ENCODE results near the gene SLC39A3. TPM values are rescaled to one million over a fixed set of nuclear protein-coding genes. Genes with fewer than 3 reads are reported as not detected.
A peak's percentile ranks its signal among the peaks of the same experiment; 100 is the strongest.

The SLC39A3 gene
- total RNA-seq, 1 donor from 2014 or later, result 20.2 TPM

- ATAC-seq (ENCODE audit: poor library complexity) (peak; percentile 80), DNase-seq (peak; percentile 76)
- intact Hi-C loops (cut with DNase I), result no loop called here
Measured at GRCh38 chr19:2770055-2771013, 30.5 kb upstream of the SLC39A3 start.

DNA sequence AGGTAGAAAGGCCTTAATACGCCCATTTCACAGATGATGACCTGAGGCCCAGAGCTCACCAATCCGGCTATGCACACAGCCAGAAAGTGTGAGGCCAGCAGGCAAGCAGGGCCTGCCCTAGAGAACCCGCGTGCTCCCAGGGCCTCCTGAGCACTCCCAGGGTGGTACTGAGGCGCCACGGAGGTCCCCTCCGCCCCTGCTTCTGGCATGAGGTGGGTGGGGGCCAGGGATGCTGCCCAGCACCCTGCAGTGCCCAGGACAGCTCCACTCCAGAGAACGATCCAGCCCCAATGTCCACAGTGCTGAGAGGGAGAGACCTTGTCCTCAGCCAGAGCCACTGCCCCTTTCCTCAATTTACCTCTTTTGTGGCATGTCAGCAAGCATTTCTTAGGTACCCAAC, 29.4 kb upstream of the SLC39A3 start:
- DNase-seq (no peak), ATAC-seq (ENCODE audit: poor library complexity) (no peak)
- intact Hi-C loops (cut with DNase I), result no loop called here

- DNase-seq, result no peak
- ATAC-seq (ENCODE audit: poor library complexity), result no peak
- intact Hi-C loops (cut with DNase I), result no loop called here
Measured at GRCh38 chr19:2768365-2769132, 28.7 kb upstream of the SLC39A3 start.

DNA sequence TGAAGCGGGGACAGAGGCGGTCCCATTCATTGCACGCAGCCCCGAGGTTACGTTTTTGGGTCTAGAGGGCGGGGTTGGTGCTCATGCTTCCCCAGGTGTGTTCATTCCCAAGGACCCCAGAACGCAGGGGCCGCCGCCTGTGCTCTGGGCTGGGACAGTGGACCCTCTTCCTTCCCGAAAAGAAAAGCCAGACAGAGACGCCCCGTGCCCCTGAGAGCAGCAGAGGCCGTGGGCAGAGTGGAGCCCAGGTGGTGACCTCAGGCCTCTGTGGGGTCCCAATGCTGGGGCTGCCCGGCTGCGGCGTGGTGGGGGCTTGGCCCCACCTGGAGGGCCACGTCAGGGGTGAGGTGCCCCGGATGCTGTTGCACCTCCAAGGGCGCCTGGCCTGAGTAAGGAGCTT, 27.9 kb upstream of the SLC39A3 start:
- peak; percentile 22 for DNase-seq
- ATAC-seq (ENCODE audit: poor library complexity), result no peak
- intact Hi-C loops (cut with DNase I), result no loop called here

GRCh38 chr19:2766594-2767372, 27.0 kb upstream of the SLC39A3 start:
- ATAC-seq (ENCODE audit: poor library complexity) (no peak), DNase-seq (no peak)

DNA sequence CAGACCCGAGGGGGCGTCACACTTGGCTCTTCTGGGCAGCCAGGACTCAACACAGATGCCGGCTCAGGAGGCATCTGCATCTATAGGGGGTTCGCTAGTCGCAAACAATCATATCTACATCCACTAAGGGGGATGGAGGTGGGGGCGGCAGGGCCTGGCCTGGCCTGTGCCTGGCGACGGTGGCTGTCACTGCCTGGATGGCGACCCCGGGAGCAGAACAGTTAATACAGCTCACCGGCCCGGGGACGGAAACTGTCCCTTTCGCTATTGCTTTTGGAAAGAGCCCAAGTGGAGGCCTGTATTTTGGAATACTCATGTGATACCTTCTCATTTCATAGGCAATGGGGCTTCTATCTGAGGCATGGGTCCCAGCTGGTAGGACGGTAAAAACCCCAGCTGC, 25.6 kb upstream of the SLC39A3 start:
- no peak for ATAC-seq (ENCODE audit: poor library complexity)
- intact Hi-C loops (cut with DNase I), result no loop called here

More at GRCh38 chr19:2766594-2767372, 27.0 kb upstream of the SLC39A3 start:
- intact Hi-C loops (cut with DNase I), result no loop called here

GRCh38 chr19:2764945-2765344, 25.1 kb upstream of the SLC39A3 start:
- DNase-seq (no peak), ATAC-seq (ENCODE audit: poor library complexity) (no peak)
- intact Hi-C loops (cut with DNase I), result no loop called here

More for the DNA sequence above, 25.6 kb upstream of the SLC39A3 start:
- no peak for DNase-seq

GRCh38 chr19:2763687-2764086, 23.9 kb upstream of the SLC39A3 start:
- no peak for ATAC-seq (ENCODE audit: poor library complexity)
- DNase-seq, result no peak
- intact Hi-C loops (cut with DNase I), result no loop called here

GRCh38 chr19:2762783-2763496, 23.1 kb upstream of the SLC39A3 start:
- DNase-seq (no peak), ATAC-seq (ENCODE audit: poor library complexity) (no peak)
- intact Hi-C loops (cut with DNase I), result no loop called here

- no peak for DNase-seq
- intact Hi-C loops (cut with DNase I), result no loop called here
- no peak for ATAC-seq (ENCODE audit: poor library complexity)
Measured at GRCh38 chr19:2761876-2762782, 22.3 kb upstream of the SLC39A3 start.

DNA sequence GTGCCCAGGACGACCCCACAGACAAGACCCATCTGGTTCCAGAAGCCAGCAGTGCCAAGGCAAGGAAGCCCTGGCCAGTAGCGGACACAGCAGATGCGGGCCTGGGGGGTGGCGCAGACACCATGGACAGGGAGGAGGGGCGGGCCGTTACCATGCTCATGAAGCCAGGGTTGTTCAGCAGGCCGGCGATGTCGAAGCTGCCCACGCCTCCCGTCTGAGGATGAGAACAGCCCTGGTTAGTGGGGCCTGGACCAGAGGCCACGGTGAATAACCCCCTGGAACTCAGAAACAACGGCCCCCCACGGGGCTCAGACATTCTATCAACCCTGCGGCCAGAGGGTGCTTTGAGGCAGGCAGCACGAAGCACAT, 21.5 kb upstream of the SLC39A3 start:
- intact Hi-C loops (cut with DNase I), result no loop called here
- no peak for ATAC-seq (ENCODE audit: poor library complexity)
- no peak for DNase-seq

GRCh38 chr19:2759965-2760364, 20.1 kb upstream of the SLC39A3 start:
- intact Hi-C loops (cut with DNase I), result no loop called here
- ATAC-seq (ENCODE audit: poor library complexity) (no peak), DNase-seq (no peak)

DNA sequence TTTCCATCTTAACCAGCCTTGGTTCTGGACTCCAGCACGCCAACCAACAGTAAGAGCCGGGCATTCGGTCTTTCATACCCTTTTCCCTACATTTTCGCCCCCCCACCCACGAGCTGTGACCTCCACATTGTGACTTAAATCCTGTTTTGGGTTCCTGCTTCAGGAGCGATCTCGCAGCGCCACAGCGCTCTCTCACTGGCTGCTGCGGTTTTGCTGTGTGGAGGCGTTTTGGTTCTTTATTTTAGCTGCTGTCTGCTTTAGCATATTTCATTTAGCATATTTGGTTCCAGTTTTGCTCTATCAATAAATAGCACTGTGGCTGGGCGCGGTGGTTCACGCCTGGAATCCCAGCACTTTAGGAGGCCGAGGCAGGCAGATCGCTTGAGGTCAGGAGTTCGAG, 19.5 kb upstream of the SLC39A3 start:
- DNase-seq (no peak), ATAC-seq (ENCODE audit: poor library complexity) (no peak)
- intact Hi-C loops (cut with DNase I), result no loop called here

DNA sequence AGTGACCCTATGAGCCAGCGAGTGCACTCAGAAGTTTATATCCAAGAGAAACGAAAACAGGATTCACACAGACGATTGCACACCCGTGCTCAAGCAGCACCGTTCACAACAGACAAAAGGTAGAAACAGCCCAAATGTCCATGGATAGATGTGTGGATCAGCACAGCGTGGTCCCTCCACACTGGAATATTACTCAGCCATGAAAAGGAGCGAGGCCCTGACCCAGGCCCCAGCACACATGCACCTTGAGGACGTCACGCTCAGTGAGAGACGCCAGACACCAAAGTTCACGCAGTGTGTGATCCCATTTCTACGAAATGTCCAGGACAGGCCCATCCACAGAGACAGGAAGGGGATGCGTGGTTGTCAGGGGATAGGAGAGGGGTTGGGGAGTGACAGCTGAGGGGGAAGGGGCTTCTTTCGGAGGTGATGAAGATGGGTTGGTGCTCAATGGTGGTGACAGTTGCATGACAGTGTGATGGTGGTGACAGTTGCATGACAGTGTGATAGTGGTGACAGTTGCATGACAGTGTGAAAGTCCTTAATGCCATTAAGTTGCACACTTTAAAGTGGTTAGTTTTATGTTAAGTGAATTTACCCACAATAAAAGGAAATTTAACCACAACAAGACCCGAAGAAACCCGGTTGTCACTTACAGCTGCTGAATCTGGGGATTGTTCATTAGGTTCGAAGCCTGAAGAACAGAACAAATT, 18.9 kb upstream of the SLC39A3 start:
- ATAC-seq (ENCODE audit: poor library complexity), result no peak
- intact Hi-C loops (cut with DNase I), result no loop called here
- no peak for DNase-seq

- intact Hi-C loops (cut with DNase I), result no loop called here
- ATAC-seq (ENCODE audit: poor library complexity) (no peak), DNase-seq (no peak)
Measured at GRCh38 chr19:2756921-2757881, 17.4 kb upstream of the SLC39A3 start.

GRCh38 chr19:2756477-2756876, 16.7 kb upstream of the SLC39A3 start:
- intact Hi-C loops (cut with DNase I), result no loop called here
- no peak for DNase-seq
- no peak for ATAC-seq (ENCODE audit: poor library complexity)
